Spleen (tissue), 11 donors: Measurements from ENCODE around the gene GRID2. TPM values are rescaled to one million over a fixed set of nuclear protein-coding genes. Genes with fewer than 3 reads are reported as not detected.

Experiments
- DNase-seq: peaks from one replicate; pipeline ENCODE4 v3.0.0-alpha.2; 2020
- H3K27ac ChIP-seq, 8 donors: fragments of 200-600 bp; sonication (generic) in 7 of 8; 1 replicate in 4 of 8; 2 replicates in 4 of 8; pipeline versions ENCODE4 v1.5.0 to v1.8.0; 2016 to 2021; ENCODE audit warnings: inconsistent platforms in 4 of 8, mild to moderate bottlenecking in 4 of 8, moderate library complexity in 1 of 8
- H3K27me3 ChIP-seq, 7 donors: fragments of 200-600 bp; sonication (generic) in 6 of 7; replicated peaks in 1 of 7; 1 replicate in 4 of 7; 2 replicates in 3 of 7; pipeline versions ENCODE4 v1.5.0 to v1.8.0; 2016 to 2021; ENCODE audit warnings: inconsistent platforms in 3 of 7, mild to moderate bottlenecking in 1 of 7
- H3K36me3 ChIP-seq, 6 donors: fragments of 200-600 bp; sonication (generic) in 5 of 6; 1 replicate in 4 of 6; 2 replicates in 2 of 6; pipeline versions ENCODE4 v1.5.0 to v1.8.0; 2016 to 2021; ENCODE audit warnings: inconsistent platforms in 2 of 6
- H3K4me1 ChIP-seq, 6 donors: fragments of 200-600 bp; sonication (generic) in 5 of 6; 1 replicate in 3 of 6; 2 replicates in 3 of 6; pipeline versions ENCODE4 v1.5.0 to v1.8.0; 2016 to 2021; ENCODE audit warnings: inconsistent platforms in 3 of 6
- H3K4me3 ChIP-seq, 8 donors: fragments of 200-600 bp; sonication (generic) in 7 of 8; 1 replicate in 4 of 8; 2 replicates in 4 of 8; pipeline versions ENCODE4 v1.5.0 to v1.8.0; 2016 to 2021; ENCODE audit warnings: inconsistent platforms in 4 of 8, mild to moderate bottlenecking in 4 of 8, moderate library complexity in 2 of 8
- H3K9me3 ChIP-seq, 8 donors: fragments of 200-600 bp; sonication (generic) in 7 of 8; 1 replicate in 4 of 8; 2 replicates in 4 of 8; pipeline versions ENCODE4 v1.5.0 to v1.8.0; 2016 to 2021; ENCODE audit warnings: inconsistent platforms in 4 of 8
- CTCF ChIP-seq, 11 experiments: fragments of 200-600 bp in 7 of 11; fragments of 450-650 bp in 4 of 11; sonication (generic) in 4 of 11; IDR thresholded peaks in 8 of 11; conservative IDR thresholded peaks in 3 of 11; 1 replicate in 7 of 11; 2 replicates in 4 of 11; pipeline versions ENCODE4 v1.4.0 to v1.8.0; 2016 to 2021; ENCODE audit warnings: antibody characterized with exemption in 11 of 11, inconsistent platforms in 4 of 11, mild to moderate bottlenecking in 1 of 11
- POLR2A ChIP-seq, 3 donors: fragments of 450-650 bp; IDR thresholded peaks; one replicate each; pipeline ENCODE4 v1.5.1; 2017; ENCODE audit warnings: antibody characterized with exemption in 3 of 3, mild to moderate bottlenecking in 1 of 3
- POLR2AphosphoS5 ChIP-seq, 3 donors: sonication (generic); formaldehyde crosslinking; IDR thresholded peaks; one replicate each; pipeline ENCODE4 v1.5.1; 2017; ENCODE audit warnings: antibody characterized with exemption in 3 of 3
- WGBS, 5 donors: extraction: QIAGEN DNeasy Blood & Tissue Kit in 3 of 5; methylation state at CpG; one replicate each; pipeline versions ENCODE4 v1.1.5 to v1.1.7; 2013 to 2018; 5-methylcytosine and 5-hydroxymethylcytosine counted together
- intact Hi-C: fragments of 100-400 bp; cut with DNase I; formaldehyde crosslinking; loops from one replicate; pipeline ENCODE4 v1.15.0; 2023; ENCODE audit warnings: low total_unique reads
- polyA plus RNA-seq, 3 donors: library from polyadenylated mRNA; stranded (reverse); fragments of 200-250 nt; gene quantifications; one replicate each; pipeline ENCODE4 v1.2.1, GENCODE V29; 2013
- total RNA-seq, 7 donors: library from RNA; depleted of rRNA in 3 of 7; stranded (reverse); fragments of >200 nt in 3 of 7; fragmentation: NEBNext Ultra II Directional in 4 of 7; extraction: Animal tissue kit (Norgen Biotek cat#: 25700) in 4 of 7; gene quantifications; one replicate each; pipeline versions ENCODE4 v1.1.0 to v1.2.1, GENCODE V29; 2016 to 2021
- donor health status: healthy with polysubstance abuse.
- donor health status: DM: no; HTN: no; CAD: no; lungs with moderate emphysema.
- donor health status: DM: no; HTN: no; CAD: no.
- donor health status: Bipolar disorder and iron deficiency.
- donor health status: healthy.
- donor health status: DM: no; HTN: no; CAD: no.
- donor health status: DM: yes; HTN: yes; CAD: no.

GRID2 gene
- total and polyA plus RNA-seq, 10 donors: 0.03 to 0.92 (median 0.22) TPM; not detected in 4

DNA sequence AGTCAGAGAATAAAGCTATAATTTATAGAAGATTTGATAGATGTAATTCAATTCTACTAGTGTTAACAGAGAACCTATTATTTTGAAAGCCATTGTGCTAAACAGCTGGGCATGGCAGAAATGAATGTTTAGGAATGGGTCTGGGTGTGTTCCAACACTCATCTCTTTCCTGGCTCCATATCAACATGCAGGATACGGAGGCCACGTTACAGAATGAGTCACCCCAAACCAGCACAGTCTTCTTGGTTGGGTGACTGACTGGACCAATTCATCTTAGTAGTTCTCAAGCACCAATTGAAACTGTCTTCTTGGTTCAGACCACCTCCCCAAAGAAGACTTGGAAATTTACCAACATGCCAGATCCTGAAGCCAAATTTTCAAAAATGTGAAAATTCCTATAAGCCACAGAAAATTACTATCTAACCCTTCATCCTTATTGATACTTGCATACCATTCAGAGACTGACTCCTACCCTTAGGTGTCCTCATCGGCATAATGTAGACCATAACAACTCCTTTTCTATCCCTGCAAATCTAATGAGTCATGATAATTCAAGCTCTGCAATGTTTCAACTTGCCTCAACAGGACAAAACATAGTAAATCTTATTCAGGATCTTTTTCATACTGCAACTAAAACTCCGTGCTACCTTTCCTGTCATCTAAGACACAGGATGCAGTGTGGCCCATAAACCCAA is 1472.8 kb downstream of the GRID2 start:
- no peak for TF ChIP-seq CTCF (IDR thresholded peaks at IDR 0.05 in 8 of 11, conservative IDR thresholded peaks at IDR 0.05 in 3 of 11)
- no peak for TF ChIP-seq POLR2AphosphoS5 (IDR thresholded peaks at IDR 0.05)
- no peak for TF ChIP-seq POLR2A (IDR thresholded peaks at IDR 0.05)
- WGBS, 5 donors: 66 to 82% (median 73%) methylated on average over 4 of the region's 4 CpGs
- Histone ChIP-seq H3K36me3 (no peaks in the 10 kb centered on the region), H3K4me1 (no peaks in the 10 kb centered on the region), H3K27me3 (no peaks in the 10 kb centered on the region), H3K9me3 (no peaks in the 10 kb centered on the region), H3K27ac (no peak overlapping the region), H3K4me3 (no peak overlapping the region)
- intact Hi-C loops: no loop called here
- DNase-seq: no peak

- Histone ChIP-seq H3K27ac (no peak overlapping the region), H3K36me3 (no peaks in the 10 kb centered on the region), H3K27me3 (no peaks in the 10 kb centered on the region), H3K4me3 (no peak overlapping the region), H3K4me1 (no peaks in the 10 kb centered on the region), H3K9me3 (no peaks in the 10 kb centered on the region)
- TF ChIP-seq POLR2A (IDR thresholded peaks at IDR 0.05) (no peak), CTCF (IDR thresholded peaks at IDR 0.05 in 8 of 11, conservative IDR thresholded peaks at IDR 0.05 in 3 of 11) (no peak), POLR2AphosphoS5 (IDR thresholded peaks at IDR 0.05) (no peak)
- no peak for DNase-seq
- intact Hi-C loops: no loop called here
- WGBS, 5 donors: 88 to 96% (median 88%) methylated on average over 1 of the region's 1 CpG
Measured at GRCh38 chr4:93777081-93777460, 1473.3 kb downstream of the GRID2 start.

- Histone ChIP-seq H3K27me3 (no peaks in the 10 kb centered on the region), H3K4me3 (no peak overlapping the region), H3K4me1 (no peaks in the 10 kb centered on the region), H3K36me3 (no peaks in the 10 kb centered on the region), H3K9me3 (no peaks in the 10 kb centered on the region), H3K27ac (no peak overlapping the region)
- no peak for DNase-seq
- no peak for TF ChIP-seq POLR2AphosphoS5 (IDR thresholded peaks at IDR 0.05)
- no peak for TF ChIP-seq POLR2A (IDR thresholded peaks at IDR 0.05)
- TF ChIP-seq CTCF (IDR thresholded peaks at IDR 0.05 in 8 of 11, conservative IDR thresholded peaks at IDR 0.05 in 3 of 11): no peak
- 36 to 56% (median 44%) methylated on average over 2 of the region's 2 CpGs for WGBS, 5 donors
- intact Hi-C loops: no loop called here
Measured at GRCh38 chr4:93779228-93779627, 1475.5 kb downstream of the GRID2 start.

DNA sequence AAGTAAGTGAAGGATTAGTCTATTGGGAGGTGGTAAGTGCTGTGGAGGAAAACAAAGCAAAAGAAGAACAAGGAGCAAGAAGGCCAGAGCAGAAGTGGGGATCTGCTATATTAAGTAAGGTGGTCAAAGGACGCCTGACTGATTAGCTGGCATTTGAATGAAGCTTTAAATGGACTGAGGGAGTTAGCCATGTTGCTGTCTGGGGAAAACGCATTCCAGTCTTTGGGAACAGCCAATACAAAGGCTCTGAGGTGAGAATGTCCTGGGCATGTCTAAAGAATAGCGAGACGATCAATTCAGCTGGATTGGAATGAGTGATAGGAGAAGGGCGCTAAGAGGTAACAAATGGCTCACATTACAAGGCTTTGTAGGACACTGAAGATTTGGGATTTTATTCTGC is 1476.3 kb downstream of the GRID2 start:
- H3K4me3 ChIP-seq: no peak overlapping the region
- H3K9me3 ChIP-seq: no peaks in the 10 kb centered on the region
- DNase-seq: no peak
- no peaks in the 10 kb centered on the region for H3K4me1 ChIP-seq
- WGBS, 5 donors: 86 to 93% (median 92%) methylated on average over 5 of the region's 5 CpGs
- H3K27me3 ChIP-seq: no peaks in the 10 kb centered on the region
- no peak overlapping the region for H3K27ac ChIP-seq
- intact Hi-C loops: no loop called here
- TF ChIP-seq CTCF (IDR thresholded peaks at IDR 0.05 in 8 of 11, conservative IDR thresholded peaks at IDR 0.05 in 3 of 11): no peak
- TF ChIP-seq POLR2AphosphoS5 (IDR thresholded peaks at IDR 0.05): no peak
- no peak for TF ChIP-seq POLR2A (IDR thresholded peaks at IDR 0.05)
- no peaks in the 10 kb centered on the region for H3K36me3 ChIP-seq
